SK-N-SH treated with all-trans-retinoic acid at 6 μM for 48 hours (cell line): Measurements from ENCODE around the gene TCF12.

Experiments
- ARNTL ChIP-seq: fragments of 450-650 bp; formaldehyde crosslinking; IDR thresholded peaks from 2 replicates; pipeline ENCODE4 v1.5.0; 2020; ENCODE audit warnings: low read depth, mild to moderate bottlenecking, moderate library complexity, borderline replicate concordance
- GLIS3 ChIP-seq: fragments of 250-450 bp; sonication (Bioruptor Pico); IDR thresholded peaks from 2 replicates; pipeline ENCODE4 v1.5.0; 2020; ENCODE audit warnings: mild to moderate bottlenecking, moderate library complexity
- ISL1 ChIP-seq: fragments of 250-450 bp; sonication (Bioruptor Pico); IDR thresholded peaks from 2 replicates; pipeline ENCODE4 v2.1.2; 2022; ENCODE audit warnings: mild to moderate bottlenecking, moderate library complexity
- OSR1 ChIP-seq: fragments of 250-450 bp; sonication (Bioruptor Pico); IDR thresholded peaks from 2 replicates; pipeline ENCODE4 v1.8.0; 2022; ENCODE audit warnings: moderate library complexity, mild to moderate bottlenecking, inconsistent platforms
- PPARA ChIP-seq: fragments of 250-450 bp; sonication (Bioruptor Pico); IDR thresholded peaks from 2 replicates; pipeline ENCODE4 v1.5.0; 2020; ENCODE audit warnings: mild to moderate bottlenecking, borderline replicate concordance
- RARB ChIP-seq: fragments of 250-450 bp; sonication (Bioruptor Pico); IDR thresholded peaks from 2 replicates; pipeline ENCODE4 v1.8.0; 2021; ENCODE audit warnings: mild to moderate bottlenecking, moderate library complexity
- TCF4 ChIP-seq: fragments of 250-450 bp; sonication (Bioruptor Pico); IDR thresholded peaks from 2 replicates; pipeline ENCODE4 v1.8.0; 2021; ENCODE audit warnings: mild to moderate bottlenecking, moderate library complexity, borderline replicate concordance
- TOX ChIP-seq: fragments of 250-450 bp; sonication (Bioruptor Pico); IDR thresholded peaks from 2 replicates; pipeline ENCODE4 v1.8.0; 2021; ENCODE audit warnings: mild to moderate bottlenecking, moderate library complexity, borderline replicate concordance
- ZC3H10 ChIP-seq: fragments of 250-450 bp; sonication (Bioruptor Pico); IDR thresholded peaks from 2 replicates; pipeline ENCODE4 v1.5.1; 2021; ENCODE audit warnings: mild to moderate bottlenecking, moderate library complexity
- ZFP3 ChIP-seq: fragments of 250-450 bp; sonication (Bioruptor Pico); IDR thresholded peaks from 2 replicates; pipeline ENCODE4 v1.5.0; 2020; ENCODE audit warnings: mild to moderate bottlenecking, moderate library complexity
- TF ChIP-seq, protein P1 (sequence below): fragments of 250-450 bp; sonication (Bioruptor Pico); IDR thresholded peaks from 2 replicates; pipeline ENCODE4 v1.5.1; 2020; ENCODE audit warnings: low read depth, mild to moderate bottlenecking, moderate library complexity
- TF ChIP-seq, protein P2 (sequence below): fragments of 250-450 bp; sonication (Bioruptor Pico); IDR thresholded peaks from 2 replicates; pipeline ENCODE4 v1.8.0; 2020; ENCODE audit warnings: mild to moderate bottlenecking, moderate library complexity, borderline replicate concordance
- TF ChIP-seq, protein P3 (sequence below): fragments of 250-450 bp; sonication (Bioruptor Pico); IDR thresholded peaks from 2 replicates; pipeline ENCODE4 v1.5.1; 2021; ENCODE audit warnings: mild to moderate bottlenecking, moderate library complexity

DNA sequence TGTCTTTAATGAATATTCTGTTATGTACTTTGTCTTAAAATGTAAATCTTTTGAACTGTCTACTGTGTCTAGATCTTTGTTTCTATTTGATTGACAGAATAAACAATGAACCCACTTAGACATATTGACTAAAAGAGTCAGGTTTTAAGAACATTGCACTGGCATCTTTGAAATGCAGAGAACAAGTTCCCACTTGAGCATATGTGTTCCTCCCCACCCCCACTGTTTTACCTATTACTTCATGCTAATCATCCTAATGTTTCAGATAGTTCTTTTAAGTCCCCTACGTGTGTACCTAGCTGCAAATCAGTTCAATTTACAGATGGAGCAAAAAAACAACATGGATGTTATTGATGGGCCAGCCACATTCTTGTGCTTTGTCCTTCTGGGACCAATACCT lies 11.7 kb upstream of the TCF12 start:
- TF ChIP-seq RARB (CRISPR knock-in tag) (no peak), OSR1 (CRISPR knock-in tag) (no peak), ISL1 (CRISPR knock-in tag) (no peak), TCF4 (CRISPR knock-in tag) (no peak), ARNTL (CRISPR knock-in tag) (no peak), TOX (no peak), ZFP3 (no peak), ZC3H10 (CRISPR knock-in tag) (no peak), GLIS3 (CRISPR knock-in tag) (no peak), PPARA (CRISPR knock-in tag) (no peak)
- TF ChIP-seq, protein P1, sequence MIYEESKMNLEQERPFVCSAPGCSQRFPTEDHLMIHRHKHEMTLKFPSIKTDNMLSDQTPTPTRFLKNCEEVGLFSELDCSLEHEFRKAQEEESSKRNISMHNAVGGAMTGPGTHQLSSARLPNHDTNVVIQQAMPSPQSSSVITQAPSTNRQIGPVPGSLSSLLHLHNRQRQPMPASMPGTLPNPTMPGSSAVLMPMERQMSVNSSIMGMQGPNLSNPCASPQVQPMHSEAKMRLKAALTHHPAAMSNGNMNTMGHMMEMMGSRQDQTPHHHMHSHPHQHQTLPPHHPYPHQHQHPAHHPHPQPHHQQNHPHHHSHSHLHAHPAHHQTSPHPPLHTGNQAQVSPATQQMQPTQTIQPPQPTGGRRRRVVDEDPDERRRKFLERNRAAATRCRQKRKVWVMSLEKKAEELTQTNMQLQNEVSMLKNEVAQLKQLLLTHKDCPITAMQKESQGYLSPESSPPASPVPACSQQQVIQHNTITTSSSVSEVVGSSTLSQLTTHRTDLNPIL (CRISPR knock-in tag) = no peak
- TF ChIP-seq, protein P2, sequence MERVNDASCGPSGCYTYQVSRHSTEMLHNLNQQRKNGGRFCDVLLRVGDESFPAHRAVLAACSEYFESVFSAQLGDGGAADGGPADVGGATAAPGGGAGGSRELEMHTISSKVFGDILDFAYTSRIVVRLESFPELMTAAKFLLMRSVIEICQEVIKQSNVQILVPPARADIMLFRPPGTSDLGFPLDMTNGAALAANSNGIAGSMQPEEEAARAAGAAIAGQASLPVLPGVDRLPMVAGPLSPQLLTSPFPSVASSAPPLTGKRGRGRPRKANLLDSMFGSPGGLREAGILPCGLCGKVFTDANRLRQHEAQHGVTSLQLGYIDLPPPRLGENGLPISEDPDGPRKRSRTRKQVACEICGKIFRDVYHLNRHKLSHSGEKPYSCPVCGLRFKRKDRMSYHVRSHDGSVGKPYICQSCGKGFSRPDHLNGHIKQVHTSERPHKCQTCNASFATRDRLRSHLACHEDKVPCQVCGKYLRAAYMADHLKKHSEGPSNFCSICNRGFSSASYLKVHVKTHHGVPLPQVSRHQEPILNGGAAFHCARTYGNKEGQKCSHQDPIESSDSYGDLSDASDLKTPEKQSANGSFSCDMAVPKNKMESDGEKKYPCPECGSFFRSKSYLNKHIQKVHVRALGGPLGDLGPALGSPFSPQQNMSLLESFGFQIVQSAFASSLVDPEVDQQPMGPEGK (CRISPR knock-in tag) = no peak
- TF ChIP-seq, protein P3, sequence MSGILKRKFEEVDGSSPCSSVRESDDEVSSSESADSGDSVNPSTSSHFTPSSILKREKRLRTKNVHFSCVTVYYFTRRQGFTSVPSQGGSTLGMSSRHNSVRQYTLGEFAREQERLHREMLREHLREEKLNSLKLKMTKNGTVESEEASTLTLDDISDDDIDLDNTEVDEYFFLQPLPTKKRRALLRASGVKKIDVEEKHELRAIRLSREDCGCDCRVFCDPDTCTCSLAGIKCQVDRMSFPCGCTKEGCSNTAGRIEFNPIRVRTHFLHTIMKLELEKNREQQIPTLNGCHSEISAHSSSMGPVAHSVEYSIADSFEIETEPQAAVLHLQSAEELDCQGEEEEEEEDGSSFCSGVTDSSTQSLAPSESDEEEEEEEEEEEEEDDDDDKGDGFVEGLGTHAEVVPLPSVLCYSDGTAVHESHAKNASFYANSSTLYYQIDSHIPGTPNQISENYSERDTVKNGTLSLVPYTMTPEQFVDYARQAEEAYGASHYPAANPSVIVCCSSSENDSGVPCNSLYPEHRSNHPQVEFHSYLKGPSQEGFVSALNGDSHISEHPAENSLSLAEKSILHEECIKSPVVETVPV (CRISPR knock-in tag) = no peak
